ENCODE measurements around the gene HSPA9. TPM values are rescaled to one million over a fixed set of nuclear protein-coding genes. Genes with fewer than 3 reads are reported as not detected.
"Not testable (repeated sequence)": the region's sequence is repeated elsewhere in the genome, so short reads cannot be mapped to it uniquely, and the experiment has no call there.

The HSPA9 gene
- total RNA-seq, 2 experiments from 2014 or later = 520 to 523 TPM

DNA sequence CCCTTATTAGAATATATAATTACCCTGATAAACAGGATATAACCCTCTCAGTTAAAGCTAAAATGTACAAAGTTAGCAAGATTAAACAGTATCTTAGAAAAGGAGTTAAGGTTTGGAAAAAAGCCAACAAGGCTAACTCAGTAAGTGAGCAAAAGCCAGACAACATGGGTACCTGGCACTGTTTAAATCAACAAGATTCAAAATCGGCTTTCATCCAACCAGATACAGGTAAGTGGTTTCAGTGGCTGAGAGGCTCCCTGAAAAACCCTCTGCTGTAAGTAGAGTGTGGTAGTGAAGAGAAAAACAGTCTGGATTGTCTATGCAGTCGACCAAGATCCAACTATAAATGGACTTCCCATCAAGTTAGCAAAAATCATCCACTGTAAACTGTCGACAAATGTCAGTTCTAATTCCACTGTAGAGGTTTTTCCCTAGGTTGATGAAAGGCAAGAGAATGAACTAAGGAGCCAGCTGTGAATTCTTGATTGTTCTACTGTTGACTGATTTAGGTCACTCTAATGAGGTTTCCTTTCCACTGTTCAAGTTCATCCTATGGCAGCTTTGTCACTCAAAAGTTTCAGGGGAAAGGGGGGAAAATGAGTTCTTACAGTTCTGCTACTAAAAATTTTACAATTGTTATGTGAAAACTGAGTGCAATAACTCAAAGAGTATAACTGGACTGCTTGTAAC lies 59.5 kb downstream of the HSPA9 start:
- ChIA-PET CTCF (no interaction called here), POLR2A (no interaction called here)

DNA sequence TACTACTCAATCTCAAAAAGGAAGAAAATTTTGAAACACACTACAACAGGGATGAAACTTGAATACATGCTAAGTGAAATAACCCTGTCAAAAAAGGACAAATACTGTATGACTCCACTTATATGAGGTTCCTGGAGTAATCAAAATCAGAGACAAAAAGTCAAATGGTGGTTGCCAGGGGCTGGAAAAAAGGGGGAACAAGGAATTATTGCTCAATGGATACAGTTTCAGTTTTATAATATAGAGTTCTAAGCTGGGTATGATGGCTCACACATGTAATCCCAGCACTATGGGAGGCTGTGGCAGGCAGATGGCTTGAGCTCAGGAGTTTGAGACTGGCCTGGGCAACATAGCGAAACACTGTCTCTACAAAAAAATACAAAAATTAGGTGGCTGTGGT lies 61.2 kb downstream of the HSPA9 start:
- ChIA-PET POLR2A (no interaction called here), CTCF (interaction anchor here (0.6 kb wide), 1 partner anchor 206 kb away, joined by 3 read pairs; no protein-coding TSS in a partner anchor)

DNA sequence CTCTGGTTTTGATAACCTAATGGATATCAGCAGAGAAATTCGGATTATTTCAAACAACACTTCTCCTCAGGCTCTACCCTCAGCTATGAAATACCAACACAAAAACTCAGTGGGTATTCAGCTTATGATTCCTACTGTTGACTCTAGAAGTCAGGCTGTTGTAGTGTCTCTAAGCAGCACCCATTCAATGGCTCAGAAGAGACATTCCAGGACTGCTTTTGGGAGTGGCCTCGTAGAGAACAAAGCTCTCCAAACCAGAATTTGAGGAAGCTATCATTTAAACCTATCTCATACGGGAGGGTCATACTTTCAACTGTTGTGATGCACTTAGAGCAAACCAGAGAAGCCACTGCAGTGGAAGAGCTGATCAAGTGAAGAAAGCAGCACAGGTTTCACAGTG lies 66.2 kb downstream of the HSPA9 start:
- CTCF ChIA-PET = interaction anchor here (0.6 kb wide), 1 partner anchor 776 kb away, joined by 3 read pairs; no protein-coding TSS in a partner anchor
- POLR2A ChIA-PET = no interaction called here

- CTCF ChIA-PET, POLR2A ChIA-PET: not testable (repeated sequence)
Observed at GRCh38 chr5:138507485-138507884, 67.7 kb downstream of the HSPA9 start.

DNA sequence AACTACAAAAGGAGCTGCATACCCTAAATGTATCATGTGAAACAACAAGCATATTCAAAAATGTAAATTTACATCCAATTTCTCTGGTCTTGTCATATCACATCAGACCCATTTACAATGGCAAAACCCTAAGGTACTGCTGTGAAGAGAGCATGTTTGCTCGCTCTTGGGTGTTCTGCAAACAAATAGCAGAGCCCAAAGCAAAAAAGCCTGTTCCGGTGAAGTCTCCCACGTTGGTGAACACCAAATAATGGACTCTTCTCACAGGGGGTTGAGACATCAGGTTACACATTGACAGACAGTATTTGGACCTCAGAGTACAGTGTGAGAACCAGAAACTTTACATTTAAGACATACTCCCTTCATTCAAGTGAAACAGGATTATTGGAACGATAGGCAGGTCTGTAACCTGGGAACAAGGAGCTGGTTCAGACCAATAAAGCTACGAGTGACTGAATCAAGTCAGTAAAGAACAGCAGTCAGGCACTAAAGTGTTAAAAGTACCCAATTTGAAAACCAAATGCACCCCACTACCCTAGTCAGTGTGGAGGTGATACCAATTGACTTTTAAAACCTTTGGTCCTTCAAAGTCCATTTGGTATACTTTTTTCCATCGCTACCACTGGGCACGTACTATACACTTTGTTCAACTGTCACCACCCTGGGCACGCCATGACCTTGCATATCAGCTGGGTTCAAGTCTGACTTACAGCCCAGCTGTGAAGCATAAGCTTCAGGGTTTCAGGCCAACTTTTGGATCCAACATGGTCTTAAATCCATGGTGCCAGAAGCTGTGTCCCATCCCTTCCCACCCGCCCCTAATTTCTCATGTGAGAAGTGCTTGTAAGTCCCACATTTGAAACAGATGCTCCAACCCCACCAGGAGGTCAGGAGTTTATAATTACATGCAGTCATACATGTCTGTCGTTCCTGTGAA lies 68.6 kb downstream of the HSPA9 start:
- ChIA-PET POLR2A (no interaction called here), CTCF (no interaction called here)

DNA sequence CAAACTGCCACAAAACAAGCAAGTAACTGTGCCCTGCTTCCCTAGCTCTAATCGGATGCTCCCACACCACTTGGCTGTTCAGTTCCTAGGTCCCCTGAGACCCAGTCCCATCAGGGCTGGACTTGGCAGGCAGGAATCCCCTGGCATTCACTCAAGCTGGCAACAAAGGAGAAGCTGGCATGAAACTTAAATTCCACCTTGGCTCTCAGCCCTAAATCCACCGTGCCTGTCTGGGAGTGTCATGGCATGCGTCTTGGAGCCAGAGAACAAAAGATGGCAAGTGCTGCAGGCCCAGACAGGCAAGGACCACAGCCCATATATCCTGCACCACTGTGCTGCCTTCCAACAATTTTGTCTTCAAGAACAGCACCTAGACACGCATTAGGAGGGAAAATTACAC lies 70.4 kb downstream of the HSPA9 start:
- ChIA-PET CTCF (interaction anchor here (0.5 to 3.2 kb wide), 8 partner anchors 12 to 79 kb away, joined by 3 to 26 read pairs (median 7); partner anchors contain the start of gene EGR1), POLR2A (interaction anchor here (0.6 to 0.9 kb wide), 2 partner anchors 39 to 40 kb away, joined by 3 to 4 read pairs; no protein-coding TSS in a partner anchor)

Other genes with a start within 250 kb of the HSPA9 start
- 1 to 10 TPM; 6.1 to 6.2 TPM for gene CDC25C, start 243.6 kb downstream of the HSPA9 start, total RNA-seq
- gene FAM53C, start 237.1 kb downstream of the HSPA9 start, total RNA-seq = 10 to 100 TPM; 29.7 to 31.7 TPM
- gene KDM3B, start 222.7 kb downstream of the HSPA9 start, total RNA-seq = 10 to 100 TPM; 38.8 to 39.4 TPM
- 1 to 10 TPM; 5.1 to 6.2 TPM for gene REEP2, start 136.3 kb downstream of the HSPA9 start, total RNA-seq
- gene EGR1, start 109.9 kb downstream of the HSPA9 start, total RNA-seq = 10 to 100 TPM; 16.6 to 17.3 TPM
- gene ETF1, start 32.2 kb downstream of the HSPA9 start, total RNA-seq = 100 to 1,000 TPM; 246 to 247 TPM
- 10 to 100 TPM; 88.1 to 92.6 TPM for gene CTNNA1, start 178.0 kb upstream of the HSPA9 start, total RNA-seq